HG02973 (cell line): ENCODE data around the gene PALMD.

Experiments used
- ATAC-seq: cut with Tn5 transposase; IDR thresholded peaks from one replicate; pipeline ENCODE4 v1.9.1; 2021; ENCODE audit warnings: moderate library complexity; ENCODE audit not compliant: unreplicated experiment

PALMD gene

GRCh38 chr1:99737016-99737415 lies 91.1 kb downstream of the PALMD start:
- no peak for ATAC-seq

- ATAC-seq: no peak
Measured at GRCh38 chr1:99738858-99739465, 93.0 kb downstream of the PALMD start.

DNA sequence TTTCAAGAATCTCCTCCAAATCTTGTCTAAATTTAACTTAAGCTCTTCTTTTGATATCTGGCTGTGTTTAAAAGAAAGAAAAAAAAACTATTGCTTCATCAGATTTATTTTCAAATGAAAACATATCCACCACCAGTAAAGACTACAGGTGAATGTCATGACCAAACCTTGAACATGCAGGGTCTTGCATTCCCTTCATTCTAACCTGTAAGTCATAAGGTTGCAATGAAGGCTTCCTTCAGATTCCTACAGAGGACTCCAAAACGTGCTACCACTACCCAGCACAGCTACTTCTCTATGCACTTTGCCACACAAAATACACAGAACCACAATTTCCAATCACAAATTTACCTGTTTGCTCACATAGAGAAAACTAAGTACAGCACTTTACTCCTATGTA lies 94.2 kb downstream of the PALMD start:
- no peak for ATAC-seq
